GM11168 (cell line): Measurements from ENCODE around the gene CDCA5.

Experiments used
- in situ Hi-C: fragments of 300-500 bp; cut with MboI; formaldehyde crosslinking; loops from one replicate; pipeline ENCODE4 v1.12.0; 2022; ENCODE audit warnings: low sequenced_read_pairs; ENCODE audit not compliant: unreplicated experiment

The CDCA5 gene

DNA sequence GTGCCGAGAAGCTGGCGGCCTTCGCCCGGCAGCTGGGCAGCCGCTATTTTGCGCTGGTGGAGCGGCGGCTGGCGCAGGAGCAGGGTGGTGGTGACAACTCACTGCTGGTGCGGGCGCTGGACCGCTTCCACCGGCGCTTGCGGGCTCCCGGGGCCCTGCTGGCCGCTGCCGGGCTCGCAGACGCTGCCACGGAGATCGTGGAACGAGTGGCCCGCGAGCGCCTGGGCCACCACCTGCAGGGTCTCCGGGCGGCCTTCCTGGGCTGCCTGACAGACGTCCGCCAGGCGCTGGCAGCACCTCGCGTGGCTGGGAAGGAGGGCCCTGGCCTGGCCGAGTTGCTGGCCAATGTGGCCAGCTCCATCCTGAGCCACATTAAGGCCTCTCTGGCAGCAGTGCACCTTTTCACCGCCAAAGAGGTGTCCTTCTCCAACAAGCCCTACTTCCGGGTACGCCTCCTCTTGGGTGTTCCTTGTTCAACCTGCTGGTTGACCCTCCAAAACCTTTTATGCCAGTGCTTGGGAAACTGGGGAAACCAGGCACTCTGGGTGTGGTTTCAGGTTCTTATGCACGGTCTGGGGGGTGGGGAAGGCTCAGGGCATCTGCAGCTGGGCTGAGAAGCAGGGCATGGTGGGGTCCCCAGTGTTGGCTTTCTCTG, 24.8 kb upstream of the CDCA5 start:
- in situ Hi-C loops: no loop called here

DNA sequence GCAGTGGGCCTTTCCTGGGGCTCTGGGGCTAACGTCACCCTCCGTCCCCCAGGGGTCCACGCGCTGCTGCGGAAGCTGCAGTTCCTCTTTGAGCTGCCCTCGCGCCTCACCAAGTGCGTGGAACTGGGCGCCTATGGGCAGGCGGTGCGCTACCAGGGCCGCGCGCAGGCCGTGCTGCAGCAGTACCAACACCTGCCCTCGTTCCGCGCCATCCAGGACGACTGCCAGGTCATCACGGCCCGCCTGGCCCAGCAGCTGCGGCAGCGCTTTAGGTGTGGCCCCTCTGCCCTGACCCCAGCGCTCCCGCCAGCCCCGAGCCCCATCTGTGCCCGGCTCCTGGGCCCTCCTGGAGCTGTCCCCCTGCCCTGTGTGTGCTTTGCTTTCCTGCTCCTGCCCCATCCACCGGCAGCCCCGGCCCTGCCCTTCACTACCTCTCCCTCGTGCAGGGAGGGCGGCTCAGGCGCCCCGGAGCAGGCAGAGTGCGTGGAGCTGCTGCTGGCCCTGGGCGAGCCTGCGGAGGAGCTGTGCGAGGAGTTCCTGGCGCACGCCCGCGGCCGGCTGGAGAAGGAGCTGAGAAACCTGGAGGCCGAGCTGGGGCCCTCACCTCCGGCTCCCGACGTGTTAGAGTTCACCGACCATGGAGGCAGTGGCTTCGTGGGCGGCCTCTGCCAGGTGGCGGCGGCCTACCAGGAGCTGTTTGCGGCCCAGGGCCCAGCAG, 24.1 kb upstream of the CDCA5 start:
- in situ Hi-C loops: no loop called here

DNA sequence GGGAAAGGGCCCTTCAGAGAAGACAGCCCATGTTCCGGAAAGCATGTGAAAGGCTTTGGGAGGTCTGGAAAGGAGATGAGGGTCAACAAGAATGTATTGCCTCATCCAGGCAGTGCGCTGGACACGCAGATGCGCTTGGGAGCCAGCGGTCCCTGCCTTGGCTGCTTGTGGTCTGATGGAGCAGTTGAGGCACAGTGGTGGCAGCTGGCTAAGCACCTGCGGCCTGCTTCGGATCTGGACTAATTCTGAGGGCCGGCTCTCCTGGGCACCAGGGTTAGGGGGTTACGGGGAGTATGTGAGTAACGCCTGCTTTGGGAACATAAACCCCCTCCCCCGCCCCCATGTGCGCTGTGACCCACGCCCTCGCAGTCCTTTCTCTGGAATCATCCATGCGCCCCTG, 23.2 kb upstream of the CDCA5 start:
- in situ Hi-C loops: no loop called here

DNA sequence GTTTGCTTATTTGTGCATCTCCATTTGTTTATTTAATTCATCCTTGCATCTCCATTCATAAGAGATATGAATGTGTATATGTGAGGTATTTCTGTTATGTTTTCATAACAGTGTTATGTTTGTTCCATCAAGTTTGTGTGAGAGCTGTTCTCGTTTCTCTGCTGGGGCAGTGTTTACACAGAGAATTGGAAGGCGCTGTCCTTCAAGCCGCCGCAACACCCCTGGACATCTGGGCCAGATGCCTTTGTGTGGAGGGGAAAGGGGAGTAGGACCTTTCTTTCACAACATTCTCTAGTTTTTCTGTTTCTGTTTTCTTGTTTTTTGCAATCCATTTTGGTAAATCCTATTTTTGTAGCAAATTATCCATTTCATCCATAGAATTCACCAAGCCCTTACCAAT, 20.8 kb upstream of the CDCA5 start:
- in situ Hi-C loops: no loop called here

DNA sequence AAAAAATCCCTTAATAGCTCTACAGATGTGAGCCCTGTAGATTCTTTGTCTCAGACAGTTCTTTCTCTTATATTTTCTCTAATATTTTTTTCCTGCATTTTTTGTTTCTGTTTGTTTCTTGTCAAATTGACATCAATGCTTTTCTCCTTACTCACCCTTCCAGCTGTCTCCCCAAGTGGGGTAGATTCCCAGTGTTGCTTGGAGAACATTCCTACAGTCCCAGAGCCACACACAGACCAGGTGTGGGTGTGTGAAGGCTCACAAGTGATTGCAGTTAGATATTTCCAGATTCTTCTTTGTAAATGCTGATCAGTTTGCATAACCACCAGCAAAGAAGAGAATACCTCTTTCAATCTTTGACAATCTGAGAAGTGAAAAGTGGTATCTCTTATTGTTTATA, 19.6 kb upstream of the CDCA5 start:
- in situ Hi-C loops: no loop called here

DNA sequence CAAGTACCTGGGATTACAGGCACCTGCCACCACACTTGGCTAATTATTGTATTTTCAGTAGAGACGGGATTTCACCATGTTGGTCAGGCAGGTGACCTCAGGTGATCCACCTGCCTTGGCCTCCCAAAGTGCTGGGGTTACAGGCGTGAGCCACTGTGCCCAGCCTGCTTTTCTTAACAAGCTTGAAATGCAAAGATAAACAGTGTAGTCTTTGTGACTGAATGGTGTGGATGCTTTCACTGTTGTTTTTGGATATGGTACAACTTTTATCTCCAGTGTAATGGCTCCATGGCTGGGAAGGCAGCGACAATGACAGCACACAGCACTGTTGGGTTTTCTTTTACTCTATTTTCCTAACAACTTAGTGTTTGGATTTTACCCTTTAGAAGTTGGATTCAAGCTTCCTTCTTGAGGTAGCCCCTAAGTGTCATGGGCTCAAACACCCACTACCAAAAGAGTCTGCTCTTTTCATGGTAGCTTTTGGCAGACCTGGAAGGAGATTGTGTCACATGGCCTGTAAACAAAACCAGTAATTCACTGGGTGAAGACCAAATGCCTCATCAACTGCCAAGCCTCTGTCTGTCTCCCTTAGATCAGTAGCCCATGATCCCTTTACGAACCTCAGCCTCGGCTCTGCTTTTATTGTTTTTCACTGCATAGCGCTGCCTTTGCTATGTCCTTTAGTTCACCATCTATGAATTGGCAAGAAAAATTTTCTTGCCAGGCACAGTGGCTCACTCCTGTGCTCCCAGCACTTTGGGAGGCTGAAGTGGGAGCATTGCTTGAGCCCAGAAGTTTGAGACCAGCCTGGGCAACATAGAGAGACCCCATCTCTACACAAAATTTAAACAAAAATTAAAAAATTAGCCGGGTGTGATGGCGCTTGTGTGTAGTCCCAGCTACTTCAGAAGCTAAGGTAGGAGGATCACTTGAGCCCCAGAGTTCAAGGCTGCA, 18.6 kb upstream of the CDCA5 start:
- in situ Hi-C loops: no loop called here

DNA sequence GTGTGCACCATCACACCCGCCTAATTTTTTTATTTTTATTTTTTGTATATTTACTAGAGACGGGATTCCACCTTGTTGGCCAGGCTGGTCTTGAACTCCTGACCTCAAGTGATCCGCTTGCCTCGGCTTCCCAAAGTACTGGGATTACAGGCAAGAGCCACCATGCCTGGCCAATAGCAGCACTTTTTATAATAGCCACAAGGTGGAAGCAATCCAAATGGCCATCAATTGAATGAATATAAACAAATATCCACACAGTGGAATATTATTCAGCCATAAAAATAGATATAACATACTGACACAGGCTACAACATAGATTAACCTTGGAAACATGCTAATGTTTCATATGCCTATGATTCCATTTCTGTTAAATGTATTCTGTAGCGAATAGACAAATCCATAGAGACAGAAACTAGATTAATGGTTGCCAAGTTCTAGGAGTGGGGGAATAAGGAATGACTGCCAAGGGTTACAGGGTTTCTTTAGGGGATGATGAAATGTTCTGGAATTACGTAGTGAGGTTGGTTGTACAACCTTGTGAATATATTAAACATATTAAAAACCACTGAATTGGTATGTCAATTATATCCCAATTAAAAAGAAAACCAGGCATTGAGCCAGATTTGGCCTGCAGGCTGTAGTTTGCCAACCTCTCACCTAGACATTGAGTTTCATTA, 17.0 kb upstream of the CDCA5 start:
- in situ Hi-C loops: no loop called here

DNA sequence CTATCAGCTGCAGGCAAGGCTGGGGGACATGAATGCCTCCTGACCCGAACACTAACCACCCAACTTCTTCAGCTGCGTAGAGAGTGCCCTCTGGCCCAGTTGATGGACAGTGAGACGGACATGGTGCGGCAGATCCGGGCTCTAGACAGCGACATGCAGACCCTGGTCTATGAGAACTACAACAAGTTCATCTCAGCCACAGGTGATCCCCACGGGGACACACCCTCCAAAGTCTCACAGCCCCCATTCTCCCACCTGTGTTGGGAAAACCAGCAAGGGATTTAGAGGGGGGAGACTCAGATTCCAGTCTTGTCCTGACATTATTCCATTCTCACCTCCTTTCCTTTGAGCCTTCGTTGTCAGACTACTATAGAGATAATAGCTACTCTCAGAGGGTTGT, 13.1 kb upstream of the CDCA5 start:
- in situ Hi-C loops: no loop called here

DNA sequence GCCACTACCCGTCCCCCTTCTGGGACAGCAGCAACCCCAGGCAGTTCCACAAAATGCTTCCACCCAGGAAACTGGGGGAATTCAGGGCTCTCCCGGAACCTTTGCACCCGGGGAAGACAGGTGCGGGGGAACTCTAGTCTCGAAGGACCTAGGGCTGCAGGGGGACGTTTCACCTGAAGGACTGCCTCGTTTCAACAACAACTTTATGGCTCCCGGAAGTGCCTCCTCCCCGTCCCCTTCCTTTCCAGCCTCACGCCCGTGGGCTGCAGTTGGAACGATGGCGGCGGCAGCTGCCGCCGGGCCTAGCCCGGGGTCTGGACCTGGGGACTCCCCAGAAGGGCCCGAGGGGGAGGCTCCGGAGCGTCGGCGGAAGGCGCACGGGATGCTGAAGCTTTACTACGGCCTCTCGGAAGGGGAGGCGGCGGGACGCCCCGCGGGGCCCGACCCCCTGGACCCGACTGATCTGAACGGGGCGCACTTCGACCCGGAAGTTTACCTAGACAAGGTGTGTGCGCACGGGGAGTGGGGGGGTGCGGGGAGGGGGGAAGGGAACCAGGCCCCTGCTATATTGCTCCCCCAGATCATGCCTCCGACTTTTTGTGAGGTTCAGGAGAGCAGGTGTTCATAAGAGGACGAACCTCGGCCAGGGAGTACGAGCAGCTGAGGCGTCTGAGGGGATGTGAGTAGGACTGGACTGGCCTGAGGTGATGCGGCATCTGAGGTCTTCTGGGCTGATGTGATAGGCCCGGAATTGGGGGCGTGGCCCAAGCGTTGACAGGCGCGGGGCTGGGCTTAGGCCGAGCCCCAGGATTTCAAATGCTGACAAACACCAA, 12.3 kb upstream of the CDCA5 start, which contains the start of gene VPS51:
VPS51 (plus strand) TSS at position 241 of the 833 bp plus-strand sequence; CDS start at position 278, 37 bp downstream.
- in situ Hi-C loops: no loop called here

DNA sequence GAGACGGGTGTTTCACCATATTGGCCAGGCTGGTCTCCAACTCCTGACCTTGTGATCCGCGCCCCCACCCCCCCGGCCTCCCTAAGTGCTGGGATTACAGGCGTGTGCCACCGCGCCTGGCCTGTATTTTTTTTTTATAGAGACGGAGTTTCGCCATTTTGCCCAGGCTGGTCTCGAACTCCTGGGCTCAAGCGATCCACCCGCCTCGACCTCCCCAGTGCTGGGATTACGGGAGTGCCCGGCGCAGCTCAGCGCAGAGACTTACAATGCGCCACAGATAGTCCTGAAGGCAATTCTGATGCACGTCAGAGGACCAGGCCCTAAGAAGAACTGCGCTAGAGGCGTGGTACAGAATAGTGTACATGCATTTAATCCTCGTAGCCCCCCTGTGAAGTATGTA, 11.6 kb upstream of the CDCA5 start:
- in situ Hi-C loops: no loop called here

DNA sequence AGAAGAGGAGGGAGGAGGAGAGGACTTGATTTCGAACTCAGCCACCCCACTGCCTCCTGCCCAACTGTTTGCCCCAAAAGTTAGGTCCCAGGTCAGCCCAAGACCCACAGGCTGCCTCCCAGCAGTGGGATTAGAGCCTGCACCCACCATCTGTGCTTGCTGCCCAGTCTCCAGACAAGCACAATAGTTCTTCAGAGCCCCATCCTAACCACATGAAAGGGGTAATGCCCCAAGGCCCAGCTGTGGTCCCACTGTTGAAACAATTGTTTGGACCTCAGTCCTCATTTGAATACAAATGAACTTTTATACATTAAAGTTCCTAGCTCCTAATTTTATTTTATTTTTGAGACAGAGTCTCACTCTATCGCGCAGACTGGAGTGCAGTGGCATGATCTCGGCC, 6.8 kb upstream of the CDCA5 start:
- in situ Hi-C loops: no loop called here

DNA sequence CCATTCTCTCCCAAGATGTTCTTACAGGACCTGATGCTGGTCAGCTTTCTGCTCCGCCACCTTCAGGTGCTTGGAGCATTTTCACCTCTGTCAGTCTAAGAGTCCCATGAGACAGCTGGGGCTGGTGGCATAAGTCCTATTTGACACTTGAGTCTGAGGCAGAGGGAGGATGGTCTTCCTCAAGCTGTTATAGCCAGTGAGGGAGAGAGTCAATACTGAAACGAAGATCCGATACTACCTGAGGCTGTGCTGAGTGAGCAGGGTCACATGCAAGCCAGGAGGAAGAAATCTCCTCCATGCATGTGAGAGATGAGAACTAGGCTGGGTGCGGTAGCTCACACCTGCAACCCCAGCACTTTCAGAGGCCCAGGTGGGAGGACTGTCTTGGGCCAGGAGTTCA, 5.8 kb upstream of the CDCA5 start:
- in situ Hi-C loops: no loop called here

DNA sequence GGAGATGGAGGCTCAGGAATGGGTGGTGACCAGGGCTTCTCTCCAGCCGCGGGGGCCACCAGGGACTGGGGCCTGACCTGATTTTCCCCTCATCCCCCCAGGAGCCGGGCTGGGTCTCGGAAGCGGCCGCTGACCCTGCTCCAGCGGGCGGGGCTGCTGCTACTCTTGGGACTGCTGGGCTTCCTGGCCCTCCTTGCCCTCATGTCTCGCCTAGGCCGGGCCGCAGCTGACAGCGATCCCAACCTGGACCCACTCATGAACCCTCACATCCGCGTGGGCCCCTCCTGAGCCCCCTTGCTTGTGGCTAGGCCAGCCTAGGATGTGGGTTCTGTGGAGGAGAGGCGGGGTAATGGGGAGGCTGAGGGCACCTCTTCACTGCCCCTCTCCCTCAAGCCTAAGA, 4.0 kb upstream of the CDCA5 start:
- in situ Hi-C loops: no loop called here

DNA sequence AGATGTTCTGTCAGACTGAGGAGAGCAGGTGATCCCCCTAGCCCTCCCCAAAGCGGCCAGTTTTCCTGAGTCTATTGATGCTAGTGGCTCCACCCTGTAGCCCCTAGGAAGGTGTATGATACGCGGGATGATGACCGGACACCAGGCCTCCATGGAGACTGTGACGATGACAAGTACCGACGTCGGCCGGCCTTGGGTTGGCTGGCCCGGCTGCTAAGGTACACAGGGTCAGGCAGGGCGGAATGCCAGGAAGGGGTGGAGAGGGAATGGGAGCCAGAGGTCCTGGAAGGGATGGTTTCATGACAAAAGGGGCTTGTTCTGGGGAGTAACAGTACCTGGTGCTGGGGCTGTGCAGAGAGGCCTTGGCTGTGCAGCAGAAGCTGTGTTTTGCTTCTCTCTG, 3.4 kb upstream of the CDCA5 start:
- in situ Hi-C loops: no loop called here

DNA sequence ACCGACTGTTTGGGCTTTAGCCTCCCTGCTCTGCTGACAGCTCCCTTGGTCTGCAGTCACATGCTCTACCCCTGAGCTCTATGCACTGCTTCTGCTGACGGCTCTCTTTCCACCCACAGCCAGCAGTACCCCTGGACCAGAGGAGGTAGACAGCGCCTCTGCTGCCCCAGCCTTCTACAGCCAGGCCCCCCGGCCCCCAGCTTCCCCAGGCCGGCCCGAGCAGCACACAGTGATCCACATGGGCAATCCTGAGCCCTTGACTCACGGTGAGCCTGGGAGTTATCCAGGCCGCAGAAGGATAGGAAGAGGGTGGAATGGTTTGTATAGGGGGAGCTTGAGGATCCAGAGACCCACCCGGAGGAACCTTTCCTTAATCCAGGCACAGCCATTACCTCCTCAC, 3.0 kb upstream of the CDCA5 start:
- in situ Hi-C loops: no loop called here

DNA sequence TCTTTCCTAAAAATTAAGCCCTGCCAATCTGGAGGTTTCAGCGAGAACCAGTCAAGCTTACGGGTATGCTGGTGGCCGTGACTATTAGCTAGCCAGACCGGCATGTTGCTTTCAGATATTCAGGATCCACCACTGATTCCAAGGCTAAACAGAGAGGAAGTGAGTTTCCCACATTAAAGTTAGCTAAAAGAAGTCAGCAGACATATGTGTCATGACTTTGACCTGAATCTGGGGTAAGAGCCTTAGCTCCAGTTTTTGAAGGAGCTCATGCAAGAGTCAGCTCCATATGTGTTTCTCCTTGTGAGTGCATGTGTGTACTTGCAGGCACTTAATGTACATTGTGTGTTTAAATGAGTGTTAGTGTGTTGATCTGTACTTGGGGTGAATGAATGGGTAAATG, 1.6 kb upstream of the CDCA5 start:
- in situ Hi-C loops: no loop called here

DNA sequence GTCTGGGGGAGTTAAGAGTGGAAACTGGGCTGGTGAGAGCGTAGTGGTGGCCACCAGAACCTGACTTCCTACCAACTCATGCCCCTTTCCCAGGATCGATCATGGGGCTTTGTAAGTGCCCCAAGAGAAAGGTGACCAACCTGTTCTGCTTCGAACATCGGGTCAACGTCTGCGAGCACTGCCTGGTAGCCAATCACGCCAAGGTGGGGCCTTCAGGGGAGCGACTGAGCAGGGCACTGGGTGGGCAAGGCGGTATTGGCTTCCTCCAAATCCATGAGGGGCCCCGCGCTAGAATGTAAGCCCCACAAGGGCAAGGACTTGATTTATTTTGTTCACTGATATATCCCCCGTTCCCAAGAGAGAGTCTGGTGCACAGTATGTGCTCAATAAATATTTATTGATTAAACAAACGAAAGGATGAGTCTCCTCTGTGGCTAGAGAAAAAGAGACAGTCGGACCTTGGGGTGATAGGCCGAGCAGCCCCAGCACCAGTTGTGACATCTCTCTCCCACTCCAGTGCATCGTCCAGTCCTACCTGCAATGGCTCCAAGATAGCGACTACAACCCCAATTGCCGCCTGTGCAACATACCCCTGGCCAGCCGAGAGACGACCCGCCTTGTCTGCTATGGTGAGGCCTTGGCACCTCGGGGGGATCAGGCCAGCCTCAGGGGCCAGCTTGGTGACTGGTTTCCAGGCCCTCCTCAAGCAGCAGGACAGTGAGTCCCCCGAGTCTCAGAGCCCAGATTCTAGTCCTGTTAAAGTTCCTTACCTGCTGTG, 947 bp upstream of the CDCA5 start:
- in situ Hi-C loops: no loop called here

DNA sequence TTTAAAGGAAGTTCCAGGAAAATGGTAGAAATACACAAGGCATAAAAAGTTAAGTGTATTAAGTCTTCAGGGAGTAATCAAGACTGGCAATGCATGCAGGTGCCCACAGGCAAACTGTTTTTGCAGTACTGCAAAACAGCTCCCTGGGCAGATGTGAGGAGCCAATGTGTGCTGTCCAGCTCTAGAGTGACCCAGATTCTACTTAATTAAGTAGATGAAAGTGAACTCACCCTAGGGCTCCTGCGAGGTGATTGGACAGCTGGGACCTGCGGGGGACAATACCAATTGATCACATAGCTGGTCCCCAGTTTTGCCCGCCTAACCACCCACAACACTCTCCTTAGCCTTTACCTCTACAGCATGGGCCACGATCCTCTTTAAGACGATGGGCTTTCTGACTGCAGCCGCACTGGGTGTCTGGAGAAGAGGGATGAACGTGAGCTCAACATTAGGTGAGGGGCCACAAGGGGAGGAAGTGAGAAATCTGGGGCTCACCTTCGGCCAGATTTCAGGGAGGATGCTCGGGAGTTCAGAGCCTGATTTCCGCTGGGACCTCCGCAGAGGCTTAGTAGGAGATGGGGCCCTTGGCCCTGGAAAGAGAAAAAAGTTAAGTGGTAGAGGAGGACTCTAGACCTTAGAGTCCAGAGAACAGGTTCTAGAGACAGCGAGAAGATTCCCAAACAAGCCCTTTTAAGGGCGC, 556 bp downstream of the CDCA5 start:
- in situ Hi-C loops: no loop called here
